ENCODE results near the gene SPATA17.
"Not testable (repeated sequence)": the region's sequence is repeated elsewhere in the genome, so short reads cannot be mapped to it uniquely, and the experiment has no call there.

Gene SPATA17

GRCh38 chr1:217630711-217631591, at the start of gene SPATA17, which contains the start of gene GPATCH2:
Gene SPATA17 (plus strand): TSS chr1:217631344. CDS start chr1:217631379, 35 bp downstream.
Gene GPATCH2 (minus strand): TSS chr1:217631090. CDS start chr1:217630971, 119 bp downstream.
- Histone ChIP-seq H3K4me1 (ENCODE audit: control insufficient read depth, insufficient read depth, low read length) (peaks cover 7% of the 10 kb centered on the region), H3K27me3 (ENCODE audit: control insufficient read depth, insufficient read depth, low read length) (no peaks in the 10 kb centered on the region), H3K9me3 (ENCODE audit: control insufficient read depth, low read length) (no peaks in the 10 kb centered on the region), H3K36me3 (ENCODE audit: control insufficient read depth, insufficient read depth, low read length) (no peaks in the 10 kb centered on the region), H3K4me3 (ENCODE audit: low read length) (peak within 1 kb of the TSS; percentile 57), H3K9ac (ENCODE audit: low read length) (peak within 1 kb of the TSS; percentile 91)

- not testable (repeated sequence) for H3K27me3 ChIP-seq (ENCODE audit: control insufficient read depth, insufficient read depth, low read length); H3K4me1 ChIP-seq (ENCODE audit: control insufficient read depth, insufficient read depth, low read length); H3K9ac ChIP-seq (ENCODE audit: low read length); H3K9me3 ChIP-seq (ENCODE audit: control insufficient read depth, low read length); H3K36me3 ChIP-seq (ENCODE audit: control insufficient read depth, insufficient read depth, low read length); H3K4me3 ChIP-seq (ENCODE audit: low read length)
Observed at GRCh38 chr1:217584286-217584811, 46.8 kb upstream of the SPATA17 start.

- H3K9me3 ChIP-seq (ENCODE audit: control insufficient read depth, low read length), result no peaks in the 10 kb centered on the region
- H3K9ac ChIP-seq (ENCODE audit: low read length), result no peak overlapping the region
- no peaks in the 10 kb centered on the region for H3K27me3 ChIP-seq (ENCODE audit: control insufficient read depth, insufficient read depth, low read length)
- no peak overlapping the region for H3K4me3 ChIP-seq (ENCODE audit: low read length)
- H3K36me3 ChIP-seq (ENCODE audit: control insufficient read depth, insufficient read depth, low read length), result no peaks in the 10 kb centered on the region
- H3K4me1 ChIP-seq (ENCODE audit: control insufficient read depth, insufficient read depth, low read length), result no peaks in the 10 kb centered on the region
Observed at GRCh38 chr1:217585577-217585976, 45.6 kb upstream of the SPATA17 start.

GRCh38 chr1:217586586-217586985, 44.6 kb upstream of the SPATA17 start:
- no peaks in the 10 kb centered on the region for H3K36me3 ChIP-seq (ENCODE audit: control insufficient read depth, insufficient read depth, low read length)
- no peak overlapping the region for H3K4me3 ChIP-seq (ENCODE audit: low read length)
- no peak overlapping the region for H3K9ac ChIP-seq (ENCODE audit: low read length)
- no peaks in the 10 kb centered on the region for H3K9me3 ChIP-seq (ENCODE audit: control insufficient read depth, low read length)
- H3K4me1 ChIP-seq (ENCODE audit: control insufficient read depth, insufficient read depth, low read length), result no peaks in the 10 kb centered on the region
- no peaks in the 10 kb centered on the region for H3K27me3 ChIP-seq (ENCODE audit: control insufficient read depth, insufficient read depth, low read length)

- no peaks in the 10 kb centered on the region for H3K36me3 ChIP-seq (ENCODE audit: control insufficient read depth, insufficient read depth, low read length)
- no peak overlapping the region for H3K4me3 ChIP-seq (ENCODE audit: low read length)
- H3K4me1 ChIP-seq (ENCODE audit: control insufficient read depth, insufficient read depth, low read length), result no peaks in the 10 kb centered on the region
- H3K9me3 ChIP-seq (ENCODE audit: control insufficient read depth, low read length), result no peaks in the 10 kb centered on the region
- H3K27me3 ChIP-seq (ENCODE audit: control insufficient read depth, insufficient read depth, low read length), result no peaks in the 10 kb centered on the region
- H3K9ac ChIP-seq (ENCODE audit: low read length), result no peak overlapping the region
Observed at GRCh38 chr1:217590598-217590997, 40.5 kb upstream of the SPATA17 start.

GRCh38 chr1:217599154-217599553, 32.0 kb upstream of the SPATA17 start:
- Histone ChIP-seq H3K27me3 (ENCODE audit: control insufficient read depth, insufficient read depth, low read length) (no peaks in the 10 kb centered on the region), H3K9me3 (ENCODE audit: control insufficient read depth, low read length) (no peaks in the 10 kb centered on the region), H3K4me1 (ENCODE audit: control insufficient read depth, insufficient read depth, low read length) (no peaks in the 10 kb centered on the region), H3K36me3 (ENCODE audit: control insufficient read depth, insufficient read depth, low read length) (no peaks in the 10 kb centered on the region), H3K9ac (ENCODE audit: low read length) (no peak overlapping the region), H3K4me3 (ENCODE audit: low read length) (no peak overlapping the region)

- Histone ChIP-seq H3K4me1 (ENCODE audit: control insufficient read depth, insufficient read depth, low read length) (no peaks in the 10 kb centered on the region), H3K27me3 (ENCODE audit: control insufficient read depth, insufficient read depth, low read length) (no peaks in the 10 kb centered on the region), H3K9ac (ENCODE audit: low read length) (no peak overlapping the region)
Observed at GRCh38 chr1:217602380-217602779, 28.8 kb upstream of the SPATA17 start.

GRCh38 chr1:217605390-217605789, 25.8 kb upstream of the SPATA17 start:
- Histone ChIP-seq H3K9ac (ENCODE audit: low read length) (no peak overlapping the region), H3K9me3 (ENCODE audit: control insufficient read depth, low read length) (no peaks in the 10 kb centered on the region), H3K36me3 (ENCODE audit: control insufficient read depth, insufficient read depth, low read length) (no peaks in the 10 kb centered on the region), H3K27me3 (ENCODE audit: control insufficient read depth, insufficient read depth, low read length) (no peaks in the 10 kb centered on the region), H3K4me1 (ENCODE audit: control insufficient read depth, insufficient read depth, low read length) (no peaks in the 10 kb centered on the region), H3K4me3 (ENCODE audit: low read length) (no peak overlapping the region)

More at GRCh38 chr1:217602380-217602779, 28.8 kb upstream of the SPATA17 start:
- Histone ChIP-seq H3K4me3 (ENCODE audit: low read length) (no peak overlapping the region), H3K36me3 (ENCODE audit: control insufficient read depth, insufficient read depth, low read length) (no peaks in the 10 kb centered on the region), H3K9me3 (ENCODE audit: control insufficient read depth, low read length) (no peaks in the 10 kb centered on the region)

- Histone ChIP-seq H3K27me3 (ENCODE audit: control insufficient read depth, insufficient read depth, low read length) (no peaks in the 10 kb centered on the region), H3K4me1 (ENCODE audit: control insufficient read depth, insufficient read depth, low read length) (no peaks in the 10 kb centered on the region), H3K4me3 (ENCODE audit: low read length) (no peak overlapping the region), H3K9ac (ENCODE audit: low read length) (no peak overlapping the region), H3K9me3 (ENCODE audit: control insufficient read depth, low read length) (no peaks in the 10 kb centered on the region), H3K36me3 (ENCODE audit: control insufficient read depth, insufficient read depth, low read length) (no peaks in the 10 kb centered on the region)
Observed at GRCh38 chr1:217614200-217614712, 16.9 kb upstream of the SPATA17 start.

GRCh38 chr1:217617126-217617525, 14.0 kb upstream of the SPATA17 start:
- H3K9ac ChIP-seq (ENCODE audit: low read length), result no peak overlapping the region
- H3K4me3 ChIP-seq (ENCODE audit: low read length), result no peak overlapping the region
- no peaks in the 10 kb centered on the region for H3K9me3 ChIP-seq (ENCODE audit: control insufficient read depth, low read length)
- H3K4me1 ChIP-seq (ENCODE audit: control insufficient read depth, insufficient read depth, low read length), result no peaks in the 10 kb centered on the region
- no peaks in the 10 kb centered on the region for H3K27me3 ChIP-seq (ENCODE audit: control insufficient read depth, insufficient read depth, low read length)
- no peaks in the 10 kb centered on the region for H3K36me3 ChIP-seq (ENCODE audit: control insufficient read depth, insufficient read depth, low read length)

- Histone ChIP-seq H3K27me3 (ENCODE audit: control insufficient read depth, insufficient read depth, low read length) (no peaks in the 10 kb centered on the region), H3K9ac (ENCODE audit: low read length) (no peak overlapping the region), H3K36me3 (ENCODE audit: control insufficient read depth, insufficient read depth, low read length) (no peaks in the 10 kb centered on the region), H3K4me1 (ENCODE audit: control insufficient read depth, insufficient read depth, low read length) (no peaks in the 10 kb centered on the region), H3K9me3 (ENCODE audit: control insufficient read depth, low read length) (no peaks in the 10 kb centered on the region), H3K4me3 (ENCODE audit: low read length) (no peak overlapping the region)
Observed at GRCh38 chr1:217620814-217621213, 10.3 kb upstream of the SPATA17 start.

GRCh38 chr1:217622042-217622441, 9.1 kb upstream of the SPATA17 start:
- no peaks in the 10 kb centered on the region for H3K9me3 ChIP-seq (ENCODE audit: control insufficient read depth, low read length)
- no peaks in the 10 kb centered on the region for H3K4me1 ChIP-seq (ENCODE audit: control insufficient read depth, insufficient read depth, low read length)
- H3K4me3 ChIP-seq (ENCODE audit: low read length), result no peak overlapping the region
- no peaks in the 10 kb centered on the region for H3K36me3 ChIP-seq (ENCODE audit: control insufficient read depth, insufficient read depth, low read length)
- no peak overlapping the region for H3K9ac ChIP-seq (ENCODE audit: low read length)
- no peaks in the 10 kb centered on the region for H3K27me3 ChIP-seq (ENCODE audit: control insufficient read depth, insufficient read depth, low read length)
